GM18951 (cell line): ENCODE results near the gene CDH11.

Experiments used
- POLR2A ChIP-seq: IDR thresholded peaks from 4 replicates; pipeline ENCODE4 v1.6.1; 2011; ENCODE audit warnings: mild to moderate bottlenecking; ENCODE audit not compliant: insufficient read length, insufficient read depth; ENCODE audit errors: extremely low read depth
- in situ Hi-C: fragments of 300-500 bp; cut with MboI; formaldehyde crosslinking; loops from one replicate; pipeline ENCODE4 v1.12.0; 2022; ENCODE audit warnings: low sequenced_read_pairs, mixed read lengths, inconsistent platforms; ENCODE audit not compliant: unreplicated experiment

The CDH11 gene

GRCh38 chr16:65077181-65077580 lies 44.7 kb downstream of the CDH11 start:
- in situ Hi-C loops = no loop called here
- TF ChIP-seq POLR2A = no peak

GRCh38 chr16:65075877-65076276 lies 46.0 kb downstream of the CDH11 start:
- in situ Hi-C loops = no loop called here
- no peak for TF ChIP-seq POLR2A

DNA sequence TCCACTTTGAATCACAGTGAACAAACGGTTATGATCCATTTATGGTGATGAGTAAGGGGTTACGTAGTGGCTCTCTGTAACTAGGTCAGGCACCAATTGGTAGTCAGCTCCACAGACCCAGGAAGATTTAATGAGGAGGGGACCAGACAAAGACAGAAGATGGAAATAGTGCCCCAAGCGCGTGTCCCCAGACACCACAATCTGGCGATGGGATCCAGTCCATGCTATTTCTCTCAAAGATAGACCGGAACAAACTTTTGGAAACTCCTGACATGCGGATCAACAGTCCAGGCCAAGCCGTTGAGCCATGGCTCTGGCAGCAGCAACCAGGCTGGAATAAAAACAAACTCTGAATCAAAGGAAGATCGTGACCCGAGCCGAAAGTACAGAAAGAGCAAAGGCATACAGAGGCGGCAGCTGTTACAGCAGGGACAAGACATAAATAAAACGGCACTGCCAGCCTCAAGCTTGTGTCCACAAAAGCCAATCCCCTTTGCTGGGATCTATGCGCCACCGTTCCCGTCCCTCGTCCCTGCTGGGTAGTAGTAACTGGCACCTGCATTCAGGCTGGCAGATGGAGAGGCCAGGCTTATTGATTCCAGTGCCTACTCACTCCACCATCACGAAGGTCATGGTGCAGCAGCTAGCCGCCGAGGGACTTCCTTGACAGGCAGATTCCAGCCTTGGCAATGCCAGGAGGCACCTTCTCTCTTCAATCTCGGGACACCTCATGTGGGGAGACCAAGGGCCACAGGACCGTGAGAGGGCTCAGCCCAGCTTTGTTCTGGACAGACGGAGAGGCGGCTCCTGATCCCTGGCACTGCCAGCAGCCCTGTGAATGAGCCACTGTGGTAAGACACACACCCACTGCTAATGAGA lies 50.2 kb downstream of the CDH11 start:
- in situ Hi-C loops = no loop called here
- TF ChIP-seq POLR2A = no peak

DNA sequence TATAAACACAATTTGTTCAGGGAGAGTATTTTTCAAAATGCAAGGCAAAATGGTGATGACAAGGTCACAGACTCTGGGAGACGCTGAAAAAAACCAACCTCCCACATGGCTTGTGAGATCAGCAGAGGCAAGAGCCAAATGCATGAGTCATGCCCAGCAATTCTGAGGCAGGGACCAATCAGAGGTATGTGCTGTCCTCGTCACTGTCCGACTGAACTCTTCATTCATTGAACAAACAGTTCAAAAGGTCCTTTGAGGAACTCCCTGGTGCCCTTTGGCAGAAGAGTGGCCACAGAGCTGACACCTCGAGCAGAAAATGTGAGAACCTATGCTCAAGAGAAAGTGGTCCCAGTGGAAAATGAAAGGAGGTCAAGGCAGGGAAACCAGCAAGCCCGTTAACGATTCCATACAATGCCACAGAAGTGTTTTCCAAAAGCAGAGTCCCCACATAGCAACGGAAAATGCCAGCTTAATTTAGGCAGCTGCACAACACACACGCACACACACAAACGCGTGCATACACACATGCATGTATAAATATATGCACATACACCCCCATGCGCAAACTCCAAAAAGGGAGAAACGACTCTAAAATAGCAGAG lies 50.9 kb downstream of the CDH11 start:
- in situ Hi-C loops = no loop called here
- no peak for TF ChIP-seq POLR2A

GRCh38 chr16:65069766-65070165 lies 52.1 kb downstream of the CDH11 start:
- in situ Hi-C loops = no loop called here
- TF ChIP-seq POLR2A = no peak

GRCh38 chr16:65069065-65069464 lies 52.8 kb downstream of the CDH11 start:
- in situ Hi-C loops = no loop called here
- no peak for TF ChIP-seq POLR2A

DNA sequence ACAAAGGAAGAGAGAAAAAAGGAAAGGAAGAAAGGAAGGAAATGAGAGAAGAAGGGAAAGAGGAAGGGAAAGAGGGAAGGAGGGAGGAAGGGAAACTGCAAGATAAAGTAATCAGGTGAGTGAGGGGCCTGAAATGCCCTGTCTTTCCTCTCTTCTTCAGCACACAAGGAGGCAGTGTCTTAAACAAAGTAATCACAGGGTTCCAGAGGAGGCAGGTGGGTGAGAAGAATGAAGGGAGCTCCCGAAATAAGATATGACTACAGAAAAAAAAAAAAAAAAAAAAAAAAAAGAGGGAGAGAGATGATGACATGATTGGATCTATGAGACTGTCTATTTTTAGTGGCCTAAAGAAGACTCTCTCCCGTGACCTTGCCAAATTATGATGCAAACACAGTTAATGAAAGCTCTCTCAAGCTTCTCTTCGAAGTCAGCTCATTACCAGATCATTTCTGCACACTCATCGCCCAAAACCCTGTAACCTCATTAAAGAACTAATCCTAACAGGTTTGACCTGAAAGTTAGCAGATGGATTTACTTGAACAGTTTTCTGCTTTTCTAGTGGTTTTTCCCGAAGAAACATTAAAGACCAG lies 53.6 kb downstream of the CDH11 start:
- in situ Hi-C loops = no loop called here
- TF ChIP-seq POLR2A = no peak

DNA sequence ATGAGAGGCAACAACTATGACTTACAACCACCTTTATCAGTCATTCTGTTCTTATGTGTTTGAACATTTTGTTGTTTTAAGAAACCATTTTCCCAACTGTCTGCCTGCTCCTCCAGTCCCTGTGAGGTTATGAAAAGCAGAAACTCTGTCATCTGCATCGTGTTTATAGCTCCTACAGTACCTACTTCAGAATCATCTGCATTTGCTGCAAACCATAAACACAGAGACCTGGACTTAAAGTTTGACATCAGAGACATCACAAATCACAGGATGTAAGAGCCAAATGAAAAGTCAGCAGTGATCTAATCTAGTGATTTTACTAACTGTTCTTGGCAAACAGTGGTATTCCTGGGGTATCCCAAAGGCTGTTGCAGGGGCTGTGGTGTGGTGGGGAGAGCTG lies 55.2 kb downstream of the CDH11 start:
- TF ChIP-seq POLR2A = no peak

GRCh38 chr16:65065031-65065430 lies 56.8 kb downstream of the CDH11 start:
- in situ Hi-C loops = no loop called here
- TF ChIP-seq POLR2A = no peak

More for the DNA sequence above, 55.2 kb downstream of the CDH11 start:
- in situ Hi-C loops = no loop called here

GRCh38 chr16:65064131-65064530 lies 57.7 kb downstream of the CDH11 start:
- TF ChIP-seq POLR2A = no peak
- in situ Hi-C loops = no loop called here

GRCh38 chr16:65062736-65063583 lies 58.9 kb downstream of the CDH11 start:
- in situ Hi-C loops = no loop called here
- TF ChIP-seq POLR2A = no peak

GRCh38 chr16:65061935-65062518 lies 59.8 kb downstream of the CDH11 start:
- TF ChIP-seq POLR2A = no peak

GRCh38 chr16:65061263-65061662 lies 60.6 kb downstream of the CDH11 start:
- in situ Hi-C loops = no loop called here
- no peak for TF ChIP-seq POLR2A

More at GRCh38 chr16:65061935-65062518, 59.8 kb downstream of the CDH11 start:
- in situ Hi-C loops = no loop called here
